CD4-positive, alpha-beta T cell treated with Interleukin-15 for 1 hour (primary cell): ENCODE data around the gene SNX25.
"Not testable (repeated sequence)": the region's sequence is repeated elsewhere in the genome, so short reads cannot be mapped to it uniquely, and the experiment has no call there.

Source experiments
- DNase-seq: peaks from one replicate; pipeline ENCODE4 v3.0.0-alpha.2; 2020

SNX25 gene

GRCh38 chr4:185309770-185310169 is 100.4 kb downstream of the SNX25 start:
- no peak for DNase-seq

GRCh38 chr4:185311113-185311888 is 101.9 kb downstream of the SNX25 start:
- no peak for DNase-seq

DNA sequence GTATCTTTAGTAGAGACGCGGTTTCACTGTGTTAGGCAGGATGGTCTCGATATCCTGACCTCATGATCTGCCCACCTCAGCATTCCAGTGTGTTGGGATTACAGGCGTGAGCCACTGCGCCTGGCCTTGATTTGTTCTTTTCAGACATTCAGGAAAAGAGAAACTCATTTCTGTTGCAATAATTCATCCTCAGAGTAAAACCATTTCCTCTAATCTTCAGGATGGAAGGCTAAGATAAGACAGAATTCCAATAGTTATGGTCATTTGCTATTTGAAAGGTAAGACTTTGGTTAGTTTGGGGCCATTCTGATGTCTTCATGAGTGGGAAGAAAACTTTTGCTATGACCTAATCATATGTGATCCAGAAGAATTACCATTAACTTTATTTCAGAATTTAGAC is 103.3 kb downstream of the SNX25 start:
- DNase-seq: no peak

DNA sequence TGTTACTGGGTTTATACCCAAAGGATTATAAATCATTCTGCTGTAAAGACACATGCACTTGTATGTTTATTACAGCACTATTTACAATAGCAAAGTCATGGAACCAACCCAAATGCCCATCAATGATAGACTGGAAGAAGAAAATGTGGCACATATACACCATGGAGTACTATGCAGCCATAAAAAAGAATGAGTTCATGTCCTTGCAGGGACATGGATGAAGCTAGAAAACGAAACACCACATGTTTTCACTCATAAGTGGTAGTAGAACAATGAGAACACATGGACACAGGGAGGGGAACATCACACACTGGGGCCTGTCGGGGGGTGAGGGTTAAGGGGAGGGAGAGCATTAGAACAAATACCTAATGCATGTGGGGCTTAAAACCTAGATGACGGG is 108.1 kb downstream of the SNX25 start:
- DNase-seq: not testable (repeated sequence)

DNA sequence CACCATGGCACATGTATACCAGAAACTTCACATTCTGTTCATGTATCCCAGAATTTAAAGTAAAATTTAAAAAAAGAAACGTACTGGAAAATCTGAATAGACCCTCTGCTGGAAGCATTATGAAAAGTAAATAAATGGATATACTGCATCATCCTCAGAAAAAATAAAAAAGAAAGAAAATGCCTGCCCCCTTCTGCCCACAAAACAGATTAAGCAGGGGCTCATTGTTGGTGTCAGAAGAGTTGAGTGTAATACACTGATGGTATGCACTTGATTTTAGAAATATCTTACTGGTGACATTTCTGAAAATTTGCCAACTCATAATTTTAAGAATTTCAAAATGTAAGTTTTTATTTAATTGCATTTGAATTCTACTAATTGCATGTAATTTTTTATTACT is 108.5 kb downstream of the SNX25 start:
- no peak for DNase-seq

DNA sequence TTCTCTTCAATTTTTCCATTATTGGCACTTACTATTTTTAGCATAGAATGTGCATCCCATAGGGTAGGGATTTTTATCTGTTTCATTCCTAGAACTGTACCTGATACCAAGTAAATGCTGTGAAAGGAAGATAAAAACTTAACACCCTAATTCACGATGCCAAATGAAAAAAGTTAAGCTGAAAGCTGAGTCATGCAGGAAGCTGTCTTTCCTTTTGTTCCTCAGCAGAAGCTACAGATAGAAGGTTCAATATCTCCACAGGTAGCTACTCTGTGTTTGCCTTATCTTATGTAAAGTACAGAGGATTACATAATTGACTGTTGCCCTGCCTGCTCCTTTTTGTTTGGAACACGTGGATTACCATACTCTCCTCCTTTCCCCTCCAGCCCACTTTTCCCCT is 109.3 kb downstream of the SNX25 start:
- DNase-seq: no peak

GRCh38 chr4:185322803-185323202 is 113.4 kb downstream of the SNX25 start:
- DNase-seq: no peak

DNA sequence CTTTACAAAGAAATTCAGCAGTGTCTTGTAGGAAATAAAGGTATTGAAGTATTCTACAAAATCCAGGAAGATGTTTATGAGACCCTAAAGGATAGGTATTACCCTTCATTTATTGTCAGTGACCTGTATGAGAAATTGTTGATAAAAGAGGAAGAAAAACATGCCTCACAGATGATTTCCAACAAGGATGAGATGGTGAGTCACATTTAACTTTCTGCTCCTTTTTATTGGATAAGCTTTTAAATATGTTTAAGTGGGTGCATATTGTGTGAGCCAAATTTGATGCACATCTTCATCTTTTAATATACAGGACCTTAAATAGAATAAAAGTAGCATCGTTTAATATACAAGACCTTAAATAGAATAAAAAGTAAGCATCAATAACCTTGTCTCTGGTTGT is 114.2 kb downstream of the SNX25 start:
- no peak for DNase-seq

DNA sequence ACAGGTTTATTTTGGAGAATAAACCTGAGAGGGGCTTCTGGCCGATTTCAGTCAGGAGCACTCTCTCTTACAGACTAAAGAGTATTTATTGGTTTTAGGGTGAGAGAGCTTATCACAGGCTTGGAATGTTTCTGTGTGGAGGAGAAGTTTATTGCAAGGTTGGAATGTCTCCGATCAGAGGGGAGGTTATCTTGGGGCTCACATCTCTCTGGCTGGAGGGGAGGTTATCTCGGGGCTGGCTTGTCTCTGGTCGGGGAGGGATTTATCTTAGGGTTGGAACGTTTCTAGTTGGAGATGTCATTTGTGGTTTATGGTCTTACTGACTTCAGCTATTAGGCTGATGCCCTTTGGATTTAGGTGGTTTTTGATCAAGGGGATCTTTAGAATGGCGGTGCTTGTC is 115.0 kb downstream of the SNX25 start:
- not testable (repeated sequence) for DNase-seq

DNA sequence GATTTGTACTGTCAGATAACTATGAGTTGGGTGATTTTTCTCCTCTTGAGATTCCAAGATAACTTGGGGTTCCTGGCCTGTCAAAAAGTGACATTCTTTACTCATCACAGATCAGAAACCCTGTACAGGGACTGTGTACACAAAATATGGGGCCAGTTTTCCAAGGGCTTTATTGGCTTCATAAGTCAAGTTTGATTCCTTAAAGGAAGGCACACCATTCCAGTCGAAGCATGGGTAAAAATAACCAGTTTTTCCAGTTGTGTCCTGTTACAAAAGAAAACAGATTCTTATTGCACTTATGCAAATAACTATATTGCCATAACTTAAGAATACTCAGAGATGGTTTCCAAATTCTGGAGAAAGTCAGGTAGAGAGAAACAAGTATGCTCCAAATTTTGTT is 116.3 kb downstream of the SNX25 start:
- DNase-seq: not testable (repeated sequence)

DNA sequence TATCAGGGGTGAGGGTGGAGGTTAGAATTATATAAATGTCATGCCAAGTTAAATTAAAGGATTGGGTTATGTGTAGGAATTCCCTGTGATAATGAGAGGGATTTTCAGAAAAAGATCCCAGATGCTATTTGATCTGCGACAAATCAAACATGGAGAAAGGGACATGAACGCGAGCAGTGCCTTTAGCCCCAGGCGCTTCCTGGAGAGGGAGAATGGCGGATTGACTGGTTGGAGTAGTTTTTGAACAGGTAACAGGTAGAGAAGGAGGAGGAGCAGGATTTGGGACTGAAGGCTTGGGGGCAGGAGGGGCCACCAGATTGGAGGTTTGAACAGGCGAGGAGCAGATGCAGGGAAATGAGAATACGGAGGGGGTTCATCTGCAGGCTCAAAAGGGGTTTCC is 119.2 kb downstream of the SNX25 start:
- DNase-seq: no peak

- not testable (repeated sequence) for DNase-seq
These were observed 120.6 kb downstream of the SNX25 start for GRCh38 chr4:185329879-185330510.

GRCh38 chr4:185332575-185333464 is 123.4 kb downstream of the SNX25 start:
- DNase-seq: no peak

DNA sequence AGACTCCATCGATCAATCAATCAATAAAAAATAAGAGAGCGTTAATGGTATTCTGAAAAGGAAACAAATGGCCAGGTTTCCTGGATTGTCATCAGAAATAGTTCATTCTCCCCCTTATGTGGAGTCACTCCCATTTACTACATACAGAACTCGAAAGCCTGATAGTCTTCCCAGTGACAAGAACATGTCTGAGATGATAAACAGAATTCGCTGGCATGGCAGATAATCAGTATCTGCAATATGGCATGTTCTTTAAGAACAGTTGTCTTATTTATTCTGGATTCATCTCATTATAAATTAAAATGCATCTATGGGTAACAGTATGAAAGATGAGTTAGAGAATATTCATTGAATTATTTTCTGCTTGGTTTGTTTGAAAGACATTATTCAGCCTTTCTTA is 124.9 kb downstream of the SNX25 start:
- no peak for DNase-seq

GRCh38 chr4:185335579-185335978 is 126.2 kb downstream of the SNX25 start:
- DNase-seq: no peak

DNA sequence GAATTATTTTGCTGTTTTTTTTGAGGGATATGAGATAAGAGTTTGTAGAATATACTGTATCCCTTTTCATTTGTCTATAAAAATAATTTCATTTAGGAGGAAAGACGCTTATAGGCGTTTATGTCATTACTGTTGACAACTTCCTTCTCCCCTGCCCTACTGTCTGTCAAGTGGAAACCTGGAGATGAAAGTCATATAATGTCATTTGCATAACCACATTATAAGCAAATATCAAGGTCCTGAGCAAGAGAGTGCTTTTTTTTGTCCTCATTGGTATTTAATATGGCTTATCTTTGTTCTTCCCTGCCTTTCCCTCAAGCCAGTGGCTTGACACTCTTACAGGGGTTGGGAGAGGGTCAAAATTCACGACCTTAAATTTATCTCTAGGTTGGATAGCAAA is 130.5 kb downstream of the SNX25 start:
- no peak for DNase-seq

DNA sequence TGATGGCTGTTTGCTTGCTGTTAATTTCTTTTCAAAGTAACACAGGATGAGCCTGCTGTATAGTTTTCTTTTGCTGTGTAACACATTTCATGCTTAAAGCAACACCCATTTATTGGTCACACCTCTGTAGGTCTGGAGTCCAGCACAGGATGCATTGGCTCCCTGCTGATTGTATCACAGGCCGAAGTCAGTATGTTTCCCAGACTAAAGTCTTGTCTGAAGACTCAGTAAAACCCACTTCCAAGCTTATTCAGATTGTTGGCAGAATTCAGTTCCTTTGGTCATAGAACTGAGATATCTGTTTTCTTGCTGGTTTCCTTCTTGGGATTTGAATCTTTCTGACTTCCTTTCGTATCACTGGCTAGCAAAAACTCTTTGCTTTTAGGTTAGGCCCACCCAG is 132.0 kb downstream of the SNX25 start:
- no peak for DNase-seq

DNA sequence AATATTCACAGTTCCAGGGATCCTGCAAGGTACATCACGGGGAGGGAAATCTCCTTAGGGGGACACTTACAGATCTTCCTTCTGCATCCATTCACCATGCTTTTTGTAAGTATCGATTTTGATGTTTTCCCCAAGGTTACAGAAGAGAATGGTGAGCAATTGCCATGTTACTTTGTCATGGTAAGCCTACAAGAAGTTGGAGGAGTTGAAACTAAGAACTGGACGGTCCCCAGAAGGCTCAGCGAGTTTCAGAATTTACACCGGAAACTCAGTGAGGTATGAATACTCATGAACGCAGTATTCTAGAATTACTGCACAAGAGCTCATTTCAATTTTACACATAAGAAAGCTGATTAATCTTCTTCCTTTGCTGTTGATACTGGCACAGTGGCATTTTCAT is 132.4 kb downstream of the SNX25 start:
- no peak for DNase-seq

- DNase-seq: no peak
These were observed 134.6 kb downstream of the SNX25 start for GRCh38 chr4:185343726-185344581.

GRCh38 chr4:185344743-185345538 is 135.5 kb downstream of the SNX25 start:
- DNase-seq: no peak

- DNase-seq: no peak
These were observed 137.7 kb downstream of the SNX25 start for GRCh38 chr4:185346975-185347601.
